ENCODE data around the gene SCGB1D2.

DNA sequence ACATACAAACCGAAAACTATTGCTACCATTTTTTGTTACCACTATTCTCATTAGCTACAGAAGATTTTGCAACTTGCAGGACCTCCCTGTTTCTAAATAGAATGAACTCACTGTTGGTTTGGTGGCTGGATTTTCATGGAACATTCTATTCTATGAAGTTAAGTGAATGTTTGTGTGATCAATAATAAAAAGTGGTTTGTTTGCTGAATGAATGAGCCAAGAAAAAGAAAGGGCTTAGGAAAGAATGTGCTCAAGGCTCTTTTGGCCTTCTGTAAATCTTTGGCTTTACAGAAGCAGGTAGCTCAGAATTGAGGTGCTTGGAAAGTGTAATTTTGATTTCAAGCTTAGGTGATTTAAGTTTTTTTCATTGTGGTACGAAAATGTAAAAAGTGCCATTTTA is 5.9 kb upstream of the SCGB1D2 start:
- TF ChIP-seq, protein P1, sequence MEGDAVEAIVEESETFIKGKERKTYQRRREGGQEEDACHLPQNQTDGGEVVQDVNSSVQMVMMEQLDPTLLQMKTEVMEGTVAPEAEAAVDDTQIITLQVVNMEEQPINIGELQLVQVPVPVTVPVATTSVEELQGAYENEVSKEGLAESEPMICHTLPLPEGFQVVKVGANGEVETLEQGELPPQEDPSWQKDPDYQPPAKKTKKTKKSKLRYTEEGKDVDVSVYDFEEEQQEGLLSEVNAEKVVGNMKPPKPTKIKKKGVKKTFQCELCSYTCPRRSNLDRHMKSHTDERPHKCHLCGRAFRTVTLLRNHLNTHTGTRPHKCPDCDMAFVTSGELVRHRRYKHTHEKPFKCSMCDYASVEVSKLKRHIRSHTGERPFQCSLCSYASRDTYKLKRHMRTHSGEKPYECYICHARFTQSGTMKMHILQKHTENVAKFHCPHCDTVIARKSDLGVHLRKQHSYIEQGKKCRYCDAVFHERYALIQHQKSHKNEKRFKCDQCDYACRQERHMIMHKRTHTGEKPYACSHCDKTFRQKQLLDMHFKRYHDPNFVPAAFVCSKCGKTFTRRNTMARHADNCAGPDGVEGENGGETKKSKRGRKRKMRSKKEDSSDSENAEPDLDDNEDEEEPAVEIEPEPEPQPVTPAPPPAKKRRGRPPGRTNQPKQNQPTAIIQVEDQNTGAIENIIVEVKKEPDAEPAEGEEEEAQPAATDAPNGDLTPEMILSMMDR (IDR thresholded peaks at IDR 0.05), result no peak
- TF ChIP-seq POLR2AphosphoS5 (IDR thresholded peaks at IDR 0.05) (no peak), POLR2A (IDR thresholded peaks at IDR 0.05) (no peak)
